GM18508 (cell line): ENCODE results near the gene GJB4.
"Not testable (repeated sequence)": the region's sequence is repeated elsewhere in the genome, so short reads cannot be mapped to it uniquely, and the experiment has no call there.

ENCODE experiments used
- ATAC-seq: cut with Tn5 transposase; IDR thresholded peaks from one replicate; pipeline ENCODE4 v1.9.1; 2021; ENCODE audit warnings: moderate number of reproducible peaks; ENCODE audit not compliant: insufficient read depth, unreplicated experiment

GJB4 gene

GRCh38 chr1:34794001-34794789 lies 34.7 kb downstream of the GJB4 start:
- ATAC-seq, result no peak

- ATAC-seq, result no peak
Observed at GRCh38 chr1:34794790-34795180, 35.2 kb downstream of the GJB4 start.

GRCh38 chr1:34795916-34796315 lies 36.4 kb downstream of the GJB4 start:
- ATAC-seq, result no peak

- no peak for ATAC-seq
Observed at GRCh38 chr1:34796990-34797389, 37.5 kb downstream of the GJB4 start.

DNA sequence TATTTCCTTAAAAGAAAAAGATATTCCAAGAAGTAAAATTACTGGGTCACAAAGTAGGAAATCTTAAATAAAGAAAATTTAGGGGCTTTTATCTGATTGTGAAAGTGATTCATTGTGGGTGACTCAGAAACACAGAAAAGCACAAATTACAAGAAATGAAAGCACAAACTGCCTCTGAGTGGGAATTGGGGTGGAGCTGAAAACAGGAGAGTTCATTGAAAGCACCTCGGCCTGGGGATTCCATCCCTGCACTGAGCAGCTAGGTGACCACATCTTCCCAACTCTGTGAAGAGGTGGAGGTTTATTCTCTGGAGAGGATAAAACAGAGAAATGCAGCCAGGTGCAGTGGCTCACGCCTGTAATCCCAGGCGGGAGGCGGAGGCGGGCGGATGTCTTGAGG lies 40.7 kb downstream of the GJB4 start:
- no peak for ATAC-seq

GRCh38 chr1:34803770-34804169 lies 44.2 kb downstream of the GJB4 start:
- no peak for ATAC-seq

GRCh38 chr1:34806396-34806795 lies 46.9 kb downstream of the GJB4 start:
- no peak for ATAC-seq

DNA sequence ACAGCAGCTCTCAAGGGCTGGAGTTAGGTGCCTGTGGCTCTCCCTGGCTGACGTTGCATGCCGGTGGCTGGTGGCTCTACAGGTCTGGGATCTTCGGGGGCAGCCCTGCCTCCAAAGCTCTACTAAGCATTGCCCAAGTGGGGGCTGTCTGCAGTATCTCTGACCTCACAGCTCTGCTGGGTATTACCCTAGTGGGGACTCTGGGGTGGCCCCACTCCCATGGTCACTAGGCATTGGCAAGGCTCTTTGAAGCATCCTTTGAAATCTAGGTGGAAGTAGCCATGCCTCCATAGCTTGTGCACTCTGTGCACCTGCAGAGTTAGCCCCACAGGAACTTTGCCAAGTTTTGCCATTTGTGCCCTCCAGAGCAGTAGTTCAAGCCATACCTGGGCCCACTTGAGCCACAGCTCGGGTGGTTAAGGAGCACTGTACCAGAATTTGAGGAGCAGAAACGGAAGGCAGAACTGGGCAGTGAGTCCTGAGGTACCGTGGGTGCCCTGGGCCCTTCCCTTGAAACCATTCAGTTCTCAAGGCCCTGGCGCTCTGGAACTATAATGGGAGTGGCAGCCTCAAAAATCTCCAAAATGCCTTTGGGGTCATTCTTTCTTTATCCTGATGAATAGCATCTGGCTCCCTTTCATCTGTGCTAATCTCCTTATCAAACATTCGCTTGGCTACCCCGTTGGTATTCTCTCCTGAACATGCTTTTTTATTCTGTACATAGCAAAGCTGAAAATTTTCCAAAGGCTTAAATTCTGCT lies 48.7 kb downstream of the GJB4 start:
- ATAC-seq, result no peak

- not testable (repeated sequence) for ATAC-seq
Observed at GRCh38 chr1:34810781-34811180, 51.2 kb downstream of the GJB4 start.
